ENCODE measurements around the gene ARRDC1.
A peak's percentile ranks its signal among the peaks of the same experiment; 100 is the strongest.

GRCh38 chr9:137578518-137579258 lies 26.8 kb upstream of the ARRDC1 start, which contains the start of gene DPH7:
- TF ChIP-seq CTCF (IDR thresholded peaks at IDR 0.05): peak; percentile 95
- TF ChIP-seq ZFX (IDR thresholded peaks at IDR 0.05; ENCODE audit: borderline replicate concordance): no peak
